NCI-H526 (cell line): ENCODE measurements around the gene FAT4.

Experiments used
- DNase-seq, 2 experiments: peaks; one replicate each; lab custom pipeline; 2025; lab: John Stamatoyannopoulos, UW

Gene FAT4, protein sequence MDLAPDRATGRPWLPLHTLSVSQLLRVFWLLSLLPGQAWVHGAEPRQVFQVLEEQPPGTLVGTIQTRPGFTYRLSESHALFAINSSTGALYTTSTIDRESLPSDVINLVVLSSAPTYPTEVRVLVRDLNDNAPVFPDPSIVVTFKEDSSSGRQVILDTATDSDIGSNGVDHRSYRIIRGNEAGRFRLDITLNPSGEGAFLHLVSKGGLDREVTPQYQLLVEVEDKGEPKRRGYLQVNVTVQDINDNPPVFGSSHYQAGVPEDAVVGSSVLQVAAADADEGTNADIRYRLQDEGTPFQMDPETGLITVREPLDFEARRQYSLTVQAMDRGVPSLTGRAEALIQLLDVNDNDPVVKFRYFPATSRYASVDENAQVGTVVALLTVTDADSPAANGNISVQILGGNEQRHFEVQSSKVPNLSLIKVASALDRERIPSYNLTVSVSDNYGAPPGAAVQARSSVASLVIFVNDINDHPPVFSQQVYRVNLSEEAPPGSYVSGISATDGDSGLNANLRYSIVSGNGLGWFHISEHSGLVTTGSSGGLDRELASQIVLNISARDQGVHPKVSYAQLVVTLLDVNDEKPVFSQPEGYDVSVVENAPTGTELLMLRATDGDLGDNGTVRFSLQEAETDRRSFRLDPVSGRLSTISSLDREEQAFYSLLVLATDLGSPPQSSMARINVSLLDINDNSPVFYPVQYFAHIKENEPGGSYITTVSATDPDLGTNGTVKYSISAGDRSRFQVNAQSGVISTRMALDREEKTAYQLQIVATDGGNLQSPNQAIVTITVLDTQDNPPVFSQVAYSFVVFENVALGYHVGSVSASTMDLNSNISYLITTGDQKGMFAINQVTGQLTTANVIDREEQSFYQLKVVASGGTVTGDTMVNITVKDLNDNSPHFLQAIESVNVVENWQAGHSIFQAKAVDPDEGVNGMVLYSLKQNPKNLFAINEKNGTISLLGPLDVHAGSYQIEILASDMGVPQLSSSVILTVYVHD (N-terminal part only)

DNA sequence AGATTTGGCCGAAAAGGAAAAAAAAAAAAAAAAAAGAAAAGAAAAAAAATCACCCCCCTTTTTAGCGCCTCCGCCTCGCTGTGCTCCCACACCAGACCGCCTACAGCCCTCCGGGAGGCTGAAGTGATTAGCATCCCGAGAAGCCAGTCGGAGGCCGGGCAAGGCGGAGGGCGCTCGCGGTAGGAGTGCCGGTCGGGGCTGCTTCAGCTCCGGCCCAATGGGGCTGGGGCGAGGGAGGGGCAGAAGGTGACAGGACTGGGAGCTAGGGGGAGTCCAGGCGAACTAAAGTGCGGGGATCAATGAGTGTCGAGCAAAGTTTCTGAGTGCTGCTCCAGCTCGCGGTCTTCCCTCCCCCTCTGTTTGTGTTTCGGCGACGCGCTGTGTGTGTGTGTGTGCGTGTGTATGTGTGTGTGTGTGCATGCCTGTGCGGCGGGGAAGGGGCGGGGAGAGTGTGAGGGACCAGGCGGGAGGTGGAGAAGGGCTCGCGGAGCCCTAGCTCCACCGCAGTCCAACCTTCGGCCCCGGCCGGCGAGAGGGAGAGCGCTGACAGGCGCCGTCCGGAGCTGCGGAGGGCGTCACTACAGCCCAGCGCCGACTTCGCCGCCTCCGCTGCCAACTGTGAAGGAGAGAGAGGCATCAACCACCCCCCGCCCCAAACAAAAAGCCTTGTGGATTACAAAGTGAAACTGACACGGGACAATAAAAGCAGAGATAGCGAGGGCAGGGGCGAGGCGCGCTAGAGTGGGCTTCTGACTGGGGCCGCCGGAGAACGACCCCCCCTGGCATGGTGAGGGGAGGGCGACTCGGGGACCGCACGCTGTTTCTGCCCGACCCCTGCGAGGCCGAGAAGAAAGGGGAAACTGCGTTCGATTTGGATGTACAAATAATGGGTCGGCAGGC is at the start of gene FAT4:
TSS of gene FAT4 (plus strand) at position 280 of the 900 bp plus-strand sequence. CDS start 1,457 bp downstream, outside the sequence.
- peak; percentile 24 to 74 for DNase-seq

DNA sequence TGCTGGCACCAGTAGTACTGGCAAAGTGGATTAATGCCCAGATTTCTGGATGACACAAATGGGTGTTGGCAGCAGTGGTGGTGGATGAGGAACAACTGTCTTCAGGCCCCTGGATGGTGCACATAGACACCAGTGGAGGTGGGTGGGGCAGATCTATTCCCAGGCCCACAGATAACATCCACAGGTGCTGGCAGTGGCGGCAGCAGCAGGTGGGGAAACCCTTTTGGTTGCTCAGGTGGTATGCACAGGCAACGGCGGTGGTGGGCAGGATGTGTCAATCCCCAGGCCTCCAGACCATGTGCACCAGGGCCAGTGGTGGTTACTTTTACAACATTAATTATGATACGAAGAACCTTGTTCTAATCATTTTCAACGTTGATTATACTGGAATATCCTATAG is 48.9 kb upstream of the FAT4 start:
- no peak for DNase-seq

- DNase-seq = no peak
These were observed 47.7 kb upstream of the FAT4 start for GRCh38 chr4:125266901-125267604.

DNA sequence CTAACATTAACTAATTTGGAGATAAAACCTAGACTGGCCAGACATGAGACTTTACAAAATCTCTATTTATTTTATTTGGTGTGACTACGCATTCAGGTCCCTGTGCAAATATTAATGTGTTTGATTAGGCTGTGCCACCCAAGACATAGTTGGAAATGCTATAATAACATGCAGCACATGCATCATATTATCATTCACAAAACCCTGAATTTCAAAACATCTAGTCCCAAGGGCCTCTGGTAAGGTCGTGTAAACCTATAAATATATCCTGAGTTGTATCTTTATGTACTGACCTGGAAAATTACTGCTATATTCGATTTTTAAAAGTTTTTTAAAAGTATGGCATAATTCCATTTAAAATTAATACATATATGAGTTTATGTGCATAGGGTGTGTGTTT is 47.1 kb upstream of the FAT4 start:
- DNase-seq = no peak

GRCh38 chr4:125268068-125268755 is 46.5 kb upstream of the FAT4 start:
- no peak for DNase-seq

DNA sequence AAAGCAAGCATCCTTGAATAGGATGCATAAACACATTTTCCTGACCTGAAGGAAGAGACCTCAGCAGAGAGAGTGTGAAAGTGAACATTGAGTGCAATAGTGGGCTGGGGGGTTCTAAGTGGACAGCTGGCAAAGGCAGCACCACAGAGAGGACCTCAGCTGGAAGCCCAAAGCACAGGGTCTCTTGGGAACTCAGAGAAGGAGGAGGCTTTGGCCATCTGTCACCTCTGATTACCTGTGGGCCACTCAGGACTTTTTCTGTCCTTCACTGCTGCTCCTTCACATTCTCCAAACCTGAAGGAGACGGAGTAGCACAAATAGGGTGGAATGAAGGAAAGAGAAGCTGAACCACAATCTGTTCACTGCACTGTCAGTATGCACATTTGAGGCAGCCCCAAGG is 37.9 kb upstream of the FAT4 start:
- DNase-seq = no peak

DNA sequence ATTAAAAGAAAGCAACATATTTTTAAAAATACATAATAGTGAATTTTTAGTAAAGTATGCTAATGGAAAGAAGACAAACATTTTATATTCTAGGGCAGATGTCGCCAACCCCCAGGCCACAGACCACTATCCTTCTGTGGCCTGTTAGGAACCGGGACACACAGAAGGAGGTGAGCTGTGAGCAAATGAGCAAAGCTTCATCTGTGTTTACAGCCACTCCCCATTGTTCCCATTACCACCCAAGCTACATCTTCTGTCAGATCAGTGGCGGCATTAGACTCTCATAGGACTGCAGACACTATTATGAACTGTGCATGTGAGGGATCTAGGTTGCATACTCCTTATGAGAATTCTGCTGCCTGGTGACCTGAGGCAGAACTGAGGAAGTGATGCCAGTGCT is 37.0 kb upstream of the FAT4 start:
- DNase-seq = no peak

GRCh38 chr4:125280892-125281403 is 33.8 kb upstream of the FAT4 start:
- DNase-seq = no peak

DNA sequence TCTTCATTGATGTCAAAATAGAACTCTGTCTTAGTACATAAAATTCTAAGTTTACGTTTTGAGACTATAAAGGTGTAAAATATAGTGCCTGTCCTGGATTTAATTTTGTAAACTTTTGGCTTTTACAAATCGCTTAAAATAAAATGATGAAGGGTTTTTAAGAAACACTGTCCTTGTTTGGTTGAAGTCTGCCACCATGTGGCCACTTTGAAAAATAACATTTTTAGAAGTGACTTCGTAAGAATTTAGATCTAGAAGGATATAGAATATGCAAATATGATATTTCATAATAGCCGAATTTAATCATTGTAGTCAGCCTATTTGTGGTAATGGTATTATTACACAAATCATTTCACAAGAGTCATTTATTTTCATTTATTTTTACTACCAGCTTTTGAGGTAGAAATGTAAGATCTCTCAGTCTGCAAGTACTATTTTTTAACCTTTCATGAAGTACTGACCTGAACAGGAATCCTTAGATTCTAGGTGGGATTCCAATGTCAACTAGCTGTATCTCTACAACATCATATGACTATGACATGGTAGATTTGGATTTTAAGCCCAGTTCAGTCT is 31.0 kb upstream of the FAT4 start:
- DNase-seq = peak in 1 of 2 experiments; percentile 12

DNA sequence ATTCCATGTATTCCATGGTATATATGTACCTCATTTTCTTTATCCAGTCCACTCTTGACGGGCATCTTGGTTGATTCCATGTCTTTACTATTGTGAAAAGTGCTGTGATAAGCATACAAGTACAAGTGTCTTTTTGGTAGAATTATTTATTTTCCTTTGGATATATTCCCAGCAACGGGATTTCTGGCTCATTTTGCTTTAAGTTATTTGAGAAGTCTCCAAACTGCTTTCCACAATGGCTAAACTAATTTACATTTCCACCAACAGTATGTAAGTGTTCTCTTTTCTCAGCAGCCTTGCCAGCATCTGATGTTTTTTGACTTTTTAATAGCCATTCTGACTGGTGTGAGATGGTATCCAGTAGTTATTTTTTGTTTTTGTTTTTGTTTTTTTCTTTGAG is 17.6 kb upstream of the FAT4 start:
- DNase-seq = no peak

- no peak for DNase-seq
These were observed 11.7 kb upstream of the FAT4 start for GRCh38 chr4:125303058-125303457.

- no peak for DNase-seq
These were observed 10.9 kb upstream of the FAT4 start for GRCh38 chr4:125303821-125304220.

GRCh38 chr4:125306112-125306511 is 8.6 kb upstream of the FAT4 start:
- no peak for DNase-seq

- DNase-seq = no peak
These were observed 8.2 kb upstream of the FAT4 start for GRCh38 chr4:125306533-125306932.

- DNase-seq = no peak
These were observed 3.3 kb upstream of the FAT4 start for GRCh38 chr4:125311503-125311902.

GRCh38 chr4:125313497-125313896 is 1.3 kb upstream of the FAT4 start:
- DNase-seq = peak; percentile 71 to 82

DNA sequence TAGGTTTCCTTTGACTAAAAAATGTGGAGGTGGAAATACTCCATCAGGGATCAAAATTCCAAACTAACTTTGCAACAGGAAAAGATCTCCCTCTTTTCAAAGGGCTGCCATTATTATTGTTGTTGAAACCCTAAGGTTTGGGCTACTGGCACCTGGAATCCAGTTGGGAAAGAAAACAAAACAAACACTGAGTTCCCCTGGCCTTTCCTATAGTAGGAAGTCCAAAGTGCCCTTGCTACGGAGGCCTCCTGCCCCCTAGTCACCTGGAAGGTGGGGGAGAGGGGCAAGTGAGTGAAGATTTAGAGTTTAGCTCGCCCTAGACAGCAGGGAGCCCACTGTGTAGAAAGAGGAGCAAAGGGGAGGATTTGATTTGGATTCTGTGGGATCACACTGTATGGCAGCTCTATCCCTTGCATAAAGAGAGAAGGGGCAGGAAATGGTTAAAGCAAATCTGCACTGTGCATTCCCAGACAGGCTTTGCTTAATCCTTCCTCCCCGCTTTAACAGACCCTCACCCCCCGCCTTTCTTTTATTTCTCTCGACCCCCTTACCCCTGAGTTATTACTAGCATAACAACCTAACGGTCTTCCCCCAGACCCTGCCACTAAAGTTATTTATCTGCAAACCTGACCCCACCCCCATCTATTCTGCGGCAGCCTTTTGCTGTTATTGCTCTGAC is 627 bp upstream of the FAT4 start:
- DNase-seq = no peak

- peak in 1 of 2 experiments; percentile 49 for DNase-seq
These were observed 1.0 kb downstream of the FAT4 start for GRCh38 chr4:125315576-125316400.
